WTC11 (cell line): ENCODE measurements around the gene B3GALNT1. TPM values are rescaled to one million over a fixed set of nuclear protein-coding genes. Genes with fewer than 3 reads are reported as not detected.

Experiments
- ATAC-seq: fragments of 200-7000 bp; cut with Tn5 transposase; 2 replicates; pipeline ENCODE4 v1.10.0; 2021; ENCODE audit warnings: mild to moderate bottlenecking, moderate library complexity
- CTCF ChIA-PET: fragments of 300-600 bp; sonication (Branson Sonifier 250); formaldehyde crosslinking; loops from one replicate; lab custom pipeline; 2021; ENCODE audit warnings: antibody characterized with exemption; lab: Charles Lee
- POLR2A ChIA-PET: fragments of 350-600 bp; sonication (Branson Sonifier 250); formaldehyde crosslinking; loops from one replicate; lab custom pipeline; 2021; ENCODE audit warnings: antibody characterized with exemption; lab: Charles Lee
- DNase-seq: peaks from one replicate; pipeline ENCODE4 v3.0.0; 2021; ENCODE audit warnings: low spot score
- H3K27ac Mint-ChIP-seq: 2 replicates; pipeline ENCODE4 v1.8.0; 2021; ENCODE audit warnings: mixed read lengths
- H3K27me3 Mint-ChIP-seq: 2 replicates; pipeline ENCODE4 v1.8.0; 2021; ENCODE audit warnings: low read depth, mild to moderate bottlenecking, moderate library complexity, mixed read lengths
- H3K36me3 Mint-ChIP-seq: 2 replicates; pipeline ENCODE4 v1.8.0; 2021; ENCODE audit warnings: mixed read lengths
- H3K4me1 Mint-ChIP-seq: 2 replicates; pipeline ENCODE4 v1.8.0; 2022; ENCODE audit warnings: mixed read lengths
- H3K4me3 Mint-ChIP-seq: 2 replicates; pipeline ENCODE4 v1.8.0; 2021; ENCODE audit warnings: mild to moderate bottlenecking, moderate library complexity, mixed read lengths
- H3K9me3 Mint-ChIP-seq: 2 replicates; pipeline ENCODE4 v1.8.0; 2021; ENCODE audit warnings: mixed read lengths
- AFF4 ChIP-seq: sonication (generic); formaldehyde crosslinking; IDR thresholded peaks from 2 replicates; pipeline ENCODE4 v1.8.1; 2023; ENCODE audit warnings: mild to moderate bottlenecking, missing genetic modification reagents, borderline replicate concordance
- ATF2 ChIP-seq: sonication (generic); formaldehyde crosslinking; IDR thresholded peaks from 2 replicates; pipeline ENCODE4 v1.8.1; 2022; ENCODE audit warnings: low read depth, missing genetic modification reagents, borderline replicate concordance
- EMX1 ChIP-seq: fragments of 250-450 bp; sonication (Bioruptor Pico); IDR thresholded peaks from 2 replicates; pipeline ENCODE4 v1.8.0; 2021; ENCODE audit warnings: mild to moderate bottlenecking
- FOXK1 ChIP-seq: sonication (generic); formaldehyde crosslinking; IDR thresholded peaks from 2 replicates; pipeline ENCODE4 v1.8.0; 2022; ENCODE audit warnings: mild to moderate bottlenecking, moderate library complexity, missing genetic modification reagents
- HMGA2 ChIP-seq: fragments of 250-450 bp; sonication (Bioruptor Pico); IDR thresholded peaks from 2 replicates; pipeline ENCODE4 v1.4.0; 2021; ENCODE audit warnings: mild to moderate bottlenecking, moderate library complexity
- JAZF1 ChIP-seq: fragments of 250-450 bp; sonication (Bioruptor Pico); IDR thresholded peaks from 2 replicates; pipeline ENCODE4 v1.9.0; 2021; ENCODE audit warnings: moderate library complexity, mild to moderate bottlenecking, inconsistent platforms
- MYBL2 ChIP-seq: sonication (generic); formaldehyde crosslinking; IDR thresholded peaks from 2 replicates; pipeline ENCODE4 v1.8.1; 2023; ENCODE audit warnings: mild to moderate bottlenecking, moderate library complexity, missing genetic modification reagents
- NFE2L1 ChIP-seq: sonication (generic); formaldehyde crosslinking; IDR thresholded peaks from 2 replicates; pipeline ENCODE4 v1.8.1; 2023; ENCODE audit warnings: missing genetic modification reagents
- PRDM15 ChIP-seq: sonication (generic); formaldehyde crosslinking; IDR thresholded peaks from 2 replicates; pipeline ENCODE4 v1.8.0; 2022; ENCODE audit warnings: missing genetic modification reagents
- SP1 ChIP-seq: sonication (generic); formaldehyde crosslinking; conservative IDR thresholded peaks from 2 replicates; pipeline ENCODE4 v1.8.1; 2022; ENCODE audit warnings: missing genetic modification reagents
- TEAD1 ChIP-seq: sonication (generic); formaldehyde crosslinking; IDR thresholded peaks from 2 replicates; pipeline ENCODE4 v1.8.0; 2022; ENCODE audit warnings: mild to moderate bottlenecking, missing genetic modification reagents
- TEAD4 ChIP-seq: sonication (generic); formaldehyde crosslinking; IDR thresholded peaks from 2 replicates; pipeline ENCODE4 v1.8.0; 2022; ENCODE audit warnings: mild to moderate bottlenecking, missing genetic modification reagents
- ZNF416 ChIP-seq: fragments of 250-450 bp; sonication (Bioruptor Pico); IDR thresholded peaks from 2 replicates; pipeline ENCODE4 v1.9.0; 2021; ENCODE audit warnings: mild to moderate bottlenecking, inconsistent platforms
- ZNF425 ChIP-seq: fragments of 250-450 bp; sonication (Bioruptor Pico); conservative IDR thresholded peaks from 2 replicates; pipeline ENCODE4 v1.9.0; 2021; ENCODE audit warnings: mild to moderate bottlenecking
- ZNF532 ChIP-seq: fragments of 250-450 bp; sonication (Bioruptor Pico); IDR thresholded peaks from 2 replicates; pipeline ENCODE4 v1.9.0; 2021; ENCODE audit warnings: mild to moderate bottlenecking, borderline replicate concordance
- total RNA-seq: library from RNA; stranded (reverse); gene quantifications from 3 replicates; pipeline ENCODE4 v1.2.3, GENCODE V29; 2021

B3GALNT1 gene
- total RNA-seq, 1 experiment from 2014 or later, result 4.2 TPM

- TF ChIP-seq AFF4 (CRISPR knock-in tag) (no peak), ZNF532 (CRISPR knock-in tag) (no peak), TEAD1 (CRISPR knock-in tag) (no peak), ZNF425 (CRISPR knock-in tag) (no peak), NFE2L1 (no peak), FOXK1 (no peak), ATF2 (CRISPR knock-in tag) (no peak), TEAD4 (CRISPR knock-in tag) (no peak), SP1 (CRISPR knock-in tag) (no peak), ZNF416 (CRISPR knock-in tag) (no peak)
Measured at GRCh38 chr3:161150001-161150525, 44.9 kb upstream of the B3GALNT1 start (continued).

GRCh38 chr3:161149529-161149928 lies 44.4 kb upstream of the B3GALNT1 start:
- POLR2A ChIA-PET, result no interaction called here
- no peak for ATAC-seq
- no peak overlapping the region for H3K4me3 Mint-ChIP-seq
- peaks cover 15% of the 10 kb centered on the region for H3K4me1 Mint-ChIP-seq
- CTCF ChIA-PET, result no interaction called here
- no peak overlapping the region for H3K27ac Mint-ChIP-seq
- peaks cover 23% of the 10 kb centered on the region for H3K9me3 Mint-ChIP-seq
- H3K27me3 Mint-ChIP-seq, result no peaks in the 10 kb centered on the region; the same call in 1 of the 2 replicates
- peaks cover 10% of the 10 kb centered on the region for H3K36me3 Mint-ChIP-seq
- DNase-seq, result no peak
- no peak for TF ChIP-seq HMGA2 (CRISPR knock-in tag)
- no peak for TF ChIP-seq ZNF532 (CRISPR knock-in tag)
- no peak for TF ChIP-seq JAZF1
- TF ChIP-seq EMX1, result no peak
- TF ChIP-seq MYBL2 (CRISPR knock-in tag), result no peak
- no peak for TF ChIP-seq PRDM15 (CRISPR knock-in tag)
